ENCODE data around the gene PARP15. TPM values are rescaled to one million over a fixed set of nuclear protein-coding genes. Genes with fewer than 3 reads are reported as not detected.

Gene PARP15
- total RNA-seq, 1 experiment from 2014 or later: 0.24 TPM

DNA sequence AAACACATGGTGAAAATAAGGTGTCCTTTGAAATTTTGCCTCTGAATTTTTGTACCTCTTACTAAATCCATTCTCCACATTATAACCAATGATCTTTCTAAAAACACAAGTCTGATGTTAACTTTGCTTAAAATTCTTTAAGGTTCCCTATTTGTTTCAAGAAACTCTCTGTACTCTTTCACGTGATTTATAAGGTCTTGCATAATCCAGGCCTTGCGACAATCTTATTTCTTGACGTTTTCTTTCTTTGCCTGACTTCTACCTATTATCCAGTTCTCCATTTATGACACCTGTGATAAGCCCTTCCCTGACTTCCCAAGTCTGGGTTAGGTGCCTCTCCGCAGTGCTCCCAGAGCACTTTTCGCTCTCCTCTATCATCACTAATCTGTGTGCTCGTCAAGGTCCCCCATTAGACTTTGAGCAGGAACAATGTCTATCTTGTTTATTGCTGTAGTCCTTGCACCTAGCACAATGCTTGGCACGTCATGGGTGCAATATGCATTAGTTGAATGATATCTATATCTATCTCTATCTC, 38.4 kb upstream of the PARP15 start:
- no peak overlapping the region for H2BK20ac ChIP-seq (ENCODE audit: low read depth, low read length, poor library complexity, severe bottlenecking)
- H2BK12ac ChIP-seq (ENCODE audit: insufficient read length, low read depth, low read length): no peak overlapping the region
- no peak overlapping the region for H2BK5ac ChIP-seq (ENCODE audit: insufficient read length, low read length)
- H3K4me1 ChIP-seq (ENCODE audit: insufficient read depth, low read length): peaks cover 3% of the 10 kb centered on the region; the same call in 1 of the 2 replicates
- no peak overlapping the region for H3K9ac ChIP-seq (ENCODE audit: extremely low read depth, insufficient read length, low read length)
- H3K79me2 ChIP-seq (ENCODE audit: insufficient read depth, low read length): no peaks in the 10 kb centered on the region
- H3K14ac ChIP-seq (ENCODE audit: insufficient read depth, low read length): no peak overlapping the region
- Mint-ChIP-seq H3K36me3 (ENCODE audit: insufficient read depth in 1 of 3, low read depth in 3 of 3) (no peaks in the 10 kb centered on the region), H3K4me3 (no peak overlapping the region), H3K4me1 (peaks cover 28% of the 10 kb centered on the region in 2 experiments), H3K27ac (no peak overlapping the region; a peak in 1 of 7 replicates), H3K9me3 (no peaks in the 10 kb centered on the region), H3K27me3 (ENCODE audit: low read depth) (no peaks in the 10 kb centered on the region)
- no peak overlapping the region for H3K4ac ChIP-seq (ENCODE audit: low read depth, low read length)
- H3K23ac ChIP-seq (ENCODE audit: insufficient read length, low read depth, low read length): no peak overlapping the region
- H4K20me1 ChIP-seq (ENCODE audit: control insufficient read depth, insufficient read depth, insufficient read length): no peaks in the 10 kb centered on the region
- no peaks in the 10 kb centered on the region for H3K27me3 ChIP-seq (ENCODE audit: insufficient read depth, low read length)
- no peak for TF ChIP-seq CTCF (conservative IDR thresholded peaks at IDR 0.05)
- H3K56ac ChIP-seq (ENCODE audit: insufficient read length, low read depth, low read length): no peak overlapping the region
- no peak overlapping the region for H2AFZ ChIP-seq (ENCODE audit: low read length)
- H3K79me1 ChIP-seq (ENCODE audit: insufficient read depth, low read depth, low read length, poor library complexity, severe bottlenecking): no peaks in the 10 kb centered on the region
- no peak overlapping the region for H2BK120ac ChIP-seq (ENCODE audit: low read depth, low read length, poor library complexity, severe bottlenecking)
- no CpG with 5 or more reads among the region's 7 CpGs for WGBS (ENCODE audit: extremely low coverage, insufficient read length, low lambda C conversion rate)
- no peaks in the 10 kb centered on the region for H3K23me2 ChIP-seq (ENCODE audit: insufficient read length, low read depth, low read length, poor library complexity, severe bottlenecking)
- H3K18ac ChIP-seq (ENCODE audit: insufficient read length, low read depth, low read length): no peak overlapping the region
- no peak overlapping the region for H2BK15ac ChIP-seq (ENCODE audit: low read depth, low read length)
- no peak overlapping the region for H4K8ac ChIP-seq (replicated peaks; ENCODE audit: insufficient read length, low read depth, low read length)
- no peaks in the 10 kb centered on the region for H3K9me3 ChIP-seq (ENCODE audit: control insufficient read depth, low read depth, low read length)
- H4K91ac ChIP-seq (ENCODE audit: insufficient read length, low read depth, low read length): no peak overlapping the region
- no peak overlapping the region for H3K27ac ChIP-seq (ENCODE audit: insufficient read length, low read depth, low read length)
- H3T11ph ChIP-seq (ENCODE audit: low read length): no peak overlapping the region
- no peak overlapping the region for H4K5ac ChIP-seq (ENCODE audit: insufficient read length, low read depth, low read length)
- no peak for DNase-seq
- no peak overlapping the region for H2AK5ac ChIP-seq (ENCODE audit: insufficient read length, low read length)
- no peak overlapping the region for H3K4me2 ChIP-seq (ENCODE audit: insufficient read depth, insufficient read length, low read length)
